Measurements from ENCODE around the gene PRKD3.
"Not testable (repeated sequence)": the region's sequence is repeated elsewhere in the genome, so short reads cannot be mapped to it uniquely, and the experiment has no call there.

PRKD3 gene

GRCh38 chr2:37316181-37316580, 8.5 kb downstream of the PRKD3 start:
- no peak for DNase-seq (ENCODE audit: low read depth)

GRCh38 chr2:37315364-37315763, 9.3 kb downstream of the PRKD3 start:
- no peak for DNase-seq (ENCODE audit: low read depth)

- no peak for DNase-seq (ENCODE audit: low read depth)
Observed at GRCh38 chr2:37307500-37307899, 17.1 kb downstream of the PRKD3 start.

GRCh38 chr2:37306024-37306423, 18.6 kb downstream of the PRKD3 start:
- DNase-seq (ENCODE audit: low read depth), result no peak

GRCh38 chr2:37302701-37303252, 21.9 kb downstream of the PRKD3 start:
- no peak for DNase-seq (ENCODE audit: low read depth)

GRCh38 chr2:37301408-37301807, 23.2 kb downstream of the PRKD3 start:
- no peak for DNase-seq (ENCODE audit: low read depth)

GRCh38 chr2:37300578-37300977, 24.1 kb downstream of the PRKD3 start:
- no peak for DNase-seq (ENCODE audit: low read depth)

- no peak for DNase-seq (ENCODE audit: low read depth)
Observed at GRCh38 chr2:37300146-37300545, 24.5 kb downstream of the PRKD3 start.

- no peak for DNase-seq (ENCODE audit: low read depth)
Observed at GRCh38 chr2:37297632-37298031, 27.0 kb downstream of the PRKD3 start.

- DNase-seq (ENCODE audit: low read depth), result no peak
Observed at GRCh38 chr2:37295469-37296073, 29.1 kb downstream of the PRKD3 start.

- not testable (repeated sequence) for DNase-seq (ENCODE audit: low read depth)
Observed at GRCh38 chr2:37294858-37295257, 29.8 kb downstream of the PRKD3 start.

GRCh38 chr2:37291680-37292079, 33.0 kb downstream of the PRKD3 start:
- DNase-seq (ENCODE audit: low read depth), result no peak

- DNase-seq (ENCODE audit: low read depth), result no peak
Observed at GRCh38 chr2:37287966-37288365, 36.7 kb downstream of the PRKD3 start.

GRCh38 chr2:37284381-37284780, 40.3 kb downstream of the PRKD3 start:
- DNase-seq (ENCODE audit: low read depth), result no peak

- DNase-seq (ENCODE audit: low read depth), result no peak
Observed at GRCh38 chr2:37283207-37283606, 41.4 kb downstream of the PRKD3 start.

GRCh38 chr2:37282746-37283145, 41.9 kb downstream of the PRKD3 start:
- no peak for DNase-seq (ENCODE audit: low read depth)

GRCh38 chr2:37281916-37282315, 42.7 kb downstream of the PRKD3 start:
- no peak for DNase-seq (ENCODE audit: low read depth)

- no peak for DNase-seq (ENCODE audit: low read depth)
Observed at GRCh38 chr2:37276291-37276690, 48.3 kb downstream of the PRKD3 start.
